Esophagus muscularis mucosa (tissue), 4 donors: ENCODE data around the gene LRGUK. TPM values are rescaled to one million over a fixed set of nuclear protein-coding genes. Genes with fewer than 3 reads are reported as not detected.
A peak's percentile ranks its signal among the peaks of the same experiment; 100 is the strongest.
"Not testable (repeated sequence)": the region's sequence is repeated elsewhere in the genome, so short reads cannot be mapped to it uniquely, and the experiment has no call there.

Experiments
- DNase-seq: peaks from one replicate; pipeline ENCODE4 v3.0.0-alpha.2; 2017; ENCODE audit errors: extremely low spot score
- H3K27ac ChIP-seq, 4 donors: fragments of 200-600 bp; sonication (generic); replicated peaks in 1 of 4; 1 replicate in 3 of 4; 2 replicates in 1 of 4; pipeline ENCODE4 v1.5.1; 2016 to 2019; ENCODE audit warnings: mild to moderate bottlenecking in 1 of 4
- H3K27me3 ChIP-seq, 4 donors: fragments of 200-600 bp; sonication (generic); one replicate each; pipeline versions ENCODE4 v1.5.1 to v1.6.0; 2016 to 2019
- H3K36me3 ChIP-seq, 4 donors: fragments of 200-600 bp; sonication (generic); one replicate each; pipeline ENCODE4 v1.5.1; 2016 to 2019
- H3K4me1 ChIP-seq, 4 donors: fragments of 200-600 bp; sonication (generic); one replicate each; pipeline ENCODE4 v1.5.1; 2016 to 2019
- H3K4me3 ChIP-seq, 4 donors: fragments of 200-600 bp; sonication (generic); 1 replicate in 2 of 4; 2 replicates in 2 of 4; pipeline ENCODE4 v1.5.1; 2016 to 2019; ENCODE audit warnings: mild to moderate bottlenecking in 4 of 4, moderate library complexity in 1 of 4
- H3K9me3 ChIP-seq, 4 donors: fragments of 200-600 bp; sonication (generic); 1 replicate in 3 of 4; 2 replicates in 1 of 4; pipeline ENCODE4 v1.5.1; 2016 to 2019
- EP300 ChIP-seq: sonication (generic); formaldehyde crosslinking; IDR thresholded peaks from one replicate; pipeline ENCODE4 v1.6.1; 2017; ENCODE audit warnings: antibody characterized with exemption
- POLR2A ChIP-seq: fragments of 450-650 bp; IDR thresholded peaks from one replicate; pipeline ENCODE4 v1.6.1; 2017; ENCODE audit warnings: antibody characterized with exemption, moderate library complexity, mild to moderate bottlenecking, low read depth
- POLR2AphosphoS5 ChIP-seq, 2 donors: sonication (generic); formaldehyde crosslinking; IDR thresholded peaks; one replicate each; pipeline ENCODE4 v1.6.1; 2017; ENCODE audit warnings: antibody characterized with exemption in 2 of 2
- WGBS: methylation state at CpG from one replicate; pipeline ENCODE4 v1.1.5; 2018; 5-methylcytosine and 5-hydroxymethylcytosine counted together
- intact Hi-C: fragments of 100-400 bp; cut with DNase I; formaldehyde crosslinking; loops from one replicate; pipeline ENCODE4 v1.15.1; 2023
- total RNA-seq, 4 donors: library from RNA; depleted of rRNA; stranded (reverse); fragments of >200 nt; gene quantifications; one replicate each; pipeline versions ENCODE4 v1.1.0 to v1.2.1, GENCODE V29; 2016
- TF ChIP-seq, protein P1 (sequence below), 3 experiments: fragments of 200-600 bp in 2 of 3; fragments of 450-650 bp in 1 of 3; sonication (generic) in 2 of 3; IDR thresholded peaks; one replicate each; pipeline ENCODE4 v1.5.1; 2017 to 2019; ENCODE audit warnings: antibody characterized with exemption in 3 of 3, mild to moderate bottlenecking in 2 of 3, moderate library complexity in 1 of 3

The LRGUK gene
- total RNA-seq: under 1 TPM; 0.13 to 0.83 (median 0.31) TPM

- 2% methylated on average over 39 of the region's 43 CpGs for WGBS
Observed at GRCh38 chr7:134126966-134127848, at the start of gene LRGUK. TSS of gene LRGUK (plus strand) at chr7:134127340. CDS start at chr7:134127368, 28 bp downstream.

GRCh38 chr7:134077560-134077959 lies 49.6 kb upstream of the LRGUK start:
- H3K27ac ChIP-seq, H3K4me1 ChIP-seq, DNase-seq, intact Hi-C loops, H3K36me3 ChIP-seq, H3K27me3 ChIP-seq, H3K9me3 ChIP-seq, H3K4me3 ChIP-seq: not testable (repeated sequence)
- 93% methylated on average over 2 of the region's 2 CpGs for WGBS

More at GRCh38 chr7:134126966-134127848, at the start of gene LRGUK:
- Histone ChIP-seq H3K4me1 (peaks cover 12 to 19% (median 13%) of the 10 kb centered on the region in 4 donors), H3K27ac (peak within 1 kb of the TSS in 1 of 4 donors; percentile 21), H3K27me3 (no peaks in the 10 kb centered on the region), H3K4me3 (peak within 1 kb of the TSS; percentile 65 to 83 (median 68)), H3K9me3 (no peaks in the 10 kb centered on the region), H3K36me3 (no peaks in the 10 kb centered on the region)
- TF ChIP-seq, protein P1, sequence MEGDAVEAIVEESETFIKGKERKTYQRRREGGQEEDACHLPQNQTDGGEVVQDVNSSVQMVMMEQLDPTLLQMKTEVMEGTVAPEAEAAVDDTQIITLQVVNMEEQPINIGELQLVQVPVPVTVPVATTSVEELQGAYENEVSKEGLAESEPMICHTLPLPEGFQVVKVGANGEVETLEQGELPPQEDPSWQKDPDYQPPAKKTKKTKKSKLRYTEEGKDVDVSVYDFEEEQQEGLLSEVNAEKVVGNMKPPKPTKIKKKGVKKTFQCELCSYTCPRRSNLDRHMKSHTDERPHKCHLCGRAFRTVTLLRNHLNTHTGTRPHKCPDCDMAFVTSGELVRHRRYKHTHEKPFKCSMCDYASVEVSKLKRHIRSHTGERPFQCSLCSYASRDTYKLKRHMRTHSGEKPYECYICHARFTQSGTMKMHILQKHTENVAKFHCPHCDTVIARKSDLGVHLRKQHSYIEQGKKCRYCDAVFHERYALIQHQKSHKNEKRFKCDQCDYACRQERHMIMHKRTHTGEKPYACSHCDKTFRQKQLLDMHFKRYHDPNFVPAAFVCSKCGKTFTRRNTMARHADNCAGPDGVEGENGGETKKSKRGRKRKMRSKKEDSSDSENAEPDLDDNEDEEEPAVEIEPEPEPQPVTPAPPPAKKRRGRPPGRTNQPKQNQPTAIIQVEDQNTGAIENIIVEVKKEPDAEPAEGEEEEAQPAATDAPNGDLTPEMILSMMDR (IDR thresholded peaks at IDR 0.05): no peak
- TF ChIP-seq POLR2AphosphoS5 (IDR thresholded peaks at IDR 0.05) (peak in 1 of 2 donors; percentile 61), EP300 (no peak), POLR2A (no peak)
- peak; percentile 93 for DNase-seq
- intact Hi-C loops: no loop called here

DNA sequence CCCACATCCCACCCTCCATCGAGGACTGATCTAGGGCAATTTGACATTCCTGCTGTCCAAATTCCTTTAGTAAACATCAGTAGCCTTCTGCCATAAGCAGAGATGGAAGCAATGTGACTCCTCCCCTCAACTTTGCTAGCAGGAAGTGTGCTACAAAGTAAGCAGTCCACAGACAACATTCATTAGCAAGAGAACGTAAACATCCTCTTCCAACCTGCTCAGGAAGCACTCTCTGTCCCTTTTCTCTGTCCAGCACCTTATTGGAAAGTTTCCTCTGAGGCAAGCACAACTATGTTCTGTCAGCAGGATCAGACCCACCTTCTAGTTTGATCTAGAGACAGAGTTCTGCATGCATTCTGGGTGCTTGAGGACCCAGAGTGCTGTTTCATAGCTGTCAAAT lies 48.1 kb upstream of the LRGUK start:
- intact Hi-C loops: no loop called here
- Histone ChIP-seq H3K4me3 (no peak overlapping the region), H3K4me1 (no peaks in the 10 kb centered on the region), H3K27ac (no peak overlapping the region), H3K9me3 (peaks cover 0 to 7% (median 2%) of the 10 kb centered on the region in 4 donors), H3K27me3 (no peaks in the 10 kb centered on the region), H3K36me3 (peaks cover 0 to 4% (median 0%) of the 10 kb centered on the region in 4 donors)
- TF ChIP-seq POLR2AphosphoS5 (IDR thresholded peaks at IDR 0.05) (no peak), EP300 (no peak), POLR2A (no peak)
- TF ChIP-seq, protein P1 (IDR thresholded peaks at IDR 0.05): no peak
- DNase-seq: no peak
- 61% methylated on average over 2 of the region's 2 CpGs for WGBS

- no peak for DNase-seq
- Histone ChIP-seq H3K4me1 (no peaks in the 10 kb centered on the region), H3K36me3 (no peaks in the 10 kb centered on the region), H3K4me3 (no peak overlapping the region), H3K27me3 (no peaks in the 10 kb centered on the region), H3K9me3 (no peaks in the 10 kb centered on the region), H3K27ac (no peak overlapping the region)
- intact Hi-C loops: no loop called here
- TF ChIP-seq POLR2AphosphoS5 (IDR thresholded peaks at IDR 0.05) (no peak), POLR2A (no peak), EP300 (no peak)
- TF ChIP-seq, protein P1 (IDR thresholded peaks at IDR 0.05): no peak
- WGBS: 100% methylated on average over 1 of the region's 1 CpG
Observed at GRCh38 chr7:134081695-134082094, 45.4 kb upstream of the LRGUK start.

- intact Hi-C loops: no loop called here
- Histone ChIP-seq H3K4me3 (no peak overlapping the region), H3K27ac (no peak overlapping the region), H3K4me1 (no peaks in the 10 kb centered on the region), H3K9me3 (peaks cover 0 to 8% (median 0%) of the 10 kb centered on the region in 4 donors), H3K27me3 (no peaks in the 10 kb centered on the region), H3K36me3 (no peaks in the 10 kb centered on the region)
- 78% methylated on average over 3 of the region's 3 CpGs for WGBS
- no peak for TF ChIP-seq EP300
- TF ChIP-seq POLR2AphosphoS5 (IDR thresholded peaks at IDR 0.05): no peak
- TF ChIP-seq, protein P1 (IDR thresholded peaks at IDR 0.05): no peak
- TF ChIP-seq POLR2A: no peak
- DNase-seq: peak; percentile 64
Observed at GRCh38 chr7:134083766-134084487, 43.2 kb upstream of the LRGUK start.
